Naive B cell (primary cell): Measurements from ENCODE around the gene EEFSEC. TPM values are rescaled to one million over a fixed set of nuclear protein-coding genes. Genes with fewer than 3 reads are reported as not detected.

Experiments used
- ATAC-seq, 2 donors: fragments of 150-1000 bp; cut with Tn5 transposase; 2 replicates each; pipeline ENCODE4 v1.10.0; 2021; ENCODE audit warnings: low read depth in 2 of 2, mild to moderate bottlenecking in 2 of 2, moderate library complexity in 2 of 2
- DNase-seq: peaks from one replicate; pipeline ENCODE4 v3.0.0; 2022
- H3K27ac Mint-ChIP-seq, 6 donors: one replicate each; pipeline ENCODE4 v1.8.0; 2020 to 2022; ENCODE audit warnings: mild to moderate bottlenecking in 6 of 6, mixed read lengths in 6 of 6, moderate library complexity in 5 of 6, inconsistent platforms in 2 of 6
- H3K27me3 Mint-ChIP-seq, 3 donors: one replicate each; pipeline ENCODE4 v1.8.0; 2021 to 2022; ENCODE audit warnings: mixed read lengths in 3 of 3, mild to moderate bottlenecking in 1 of 3
- H3K36me3 Mint-ChIP-seq, 2 donors: one replicate each; pipeline ENCODE4 v1.8.0; 2020 to 2022; ENCODE audit warnings: mixed read lengths in 2 of 2, inconsistent platforms in 1 of 2, mild to moderate bottlenecking in 1 of 2
- H3K4me1 Mint-ChIP-seq, 3 donors: one replicate each; pipeline ENCODE4 v1.8.0; 2020 to 2022; ENCODE audit warnings: mixed read lengths in 3 of 3, inconsistent platforms in 1 of 3, mild to moderate bottlenecking in 1 of 3, moderate library complexity in 1 of 3
- H3K4me3 Mint-ChIP-seq, 8 donors: one replicate each; pipeline ENCODE4 v1.8.0; 2020 to 2022; ENCODE audit warnings: mild to moderate bottlenecking in 8 of 8, mixed read lengths in 8 of 8, moderate library complexity in 8 of 8, inconsistent platforms in 2 of 8
- H3K9me3 Mint-ChIP-seq, 7 donors: one replicate each; pipeline ENCODE4 v1.8.0; 2020 to 2022; ENCODE audit warnings: mixed read lengths in 7 of 7, mild to moderate bottlenecking in 5 of 7, inconsistent platforms in 2 of 7, moderate library complexity in 1 of 7
- polyA plus RNA-seq, 6 donors: library from polyadenylated mRNA; unstranded; fragments of 300-500 nt; fragmentation: Illumina TruSeq; gene quantifications; one replicate each; pipeline ENCODE4 v1.2.3, GENCODE V29; 2021; ENCODE audit warnings: low read depth in 6 of 6

The EEFSEC gene
- polyA plus RNA-seq, 6 donors from 2014 or later: 8.5 to 24.0 (median 20.1) TPM

DNA sequence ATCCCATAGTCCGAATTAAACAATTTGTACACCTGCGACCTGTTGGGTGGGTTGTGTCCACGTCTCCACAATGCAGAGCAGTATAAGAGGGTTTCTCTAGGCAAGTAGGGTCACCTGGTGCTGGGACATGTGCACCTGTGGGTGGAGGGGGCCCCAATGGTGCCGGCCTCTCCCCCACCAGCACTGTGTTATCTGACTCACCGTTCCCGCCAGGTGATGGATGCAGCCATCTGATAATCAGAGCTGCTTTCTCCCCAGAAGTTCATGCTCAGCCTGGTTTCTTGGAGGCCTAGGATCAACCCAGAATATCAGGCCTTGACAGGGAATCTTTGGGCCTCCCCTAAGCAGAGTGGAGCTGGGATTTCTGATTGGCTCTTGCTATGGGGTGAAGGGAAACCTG is 227.4 kb downstream of the EEFSEC start:
- peaks cover 3 to 19% (median 8%) of the 10 kb centered on the region in 3 donors for H3K4me1 Mint-ChIP-seq
- no peaks in the 10 kb centered on the region for H3K9me3 Mint-ChIP-seq
- no peaks in the 10 kb centered on the region for H3K27me3 Mint-ChIP-seq
- H3K4me3 Mint-ChIP-seq: peak overlapping the region in 1 of 8 donors; percentile 9
- peaks cover 5% of the 10 kb centered on the region in 2 donors for H3K36me3 Mint-ChIP-seq
- ATAC-seq (no peak), DNase-seq (no peak)
- H3K27ac Mint-ChIP-seq: no peak overlapping the region

DNA sequence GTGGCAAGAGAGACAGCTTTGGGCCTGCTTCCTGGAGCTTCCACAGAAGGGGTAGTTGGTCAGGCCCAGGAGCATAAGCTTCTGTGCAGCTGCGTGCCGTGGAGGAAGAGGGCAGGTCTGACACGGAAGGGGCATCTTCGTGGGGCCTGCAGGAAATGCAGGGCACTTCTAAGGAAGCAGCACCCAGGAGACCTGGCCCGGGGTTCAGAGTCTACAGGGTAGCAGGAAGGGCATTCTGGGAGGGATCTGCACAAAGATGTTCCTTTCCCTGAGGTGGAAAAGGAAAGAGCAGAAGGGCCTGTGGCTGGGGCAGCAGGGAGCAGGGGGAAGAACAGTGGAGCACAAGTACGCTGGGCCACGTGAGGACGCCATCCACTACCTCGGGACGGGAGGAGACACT is 228.3 kb downstream of the EEFSEC start:
- Mint-ChIP-seq H3K4me3 (no peak overlapping the region), H3K4me1 (peaks cover 2 to 17% (median 12%) of the 10 kb centered on the region in 3 donors), H3K9me3 (no peaks in the 10 kb centered on the region), H3K36me3 (peaks cover 4 to 12% of the 10 kb centered on the region in 2 donors), H3K27me3 (no peaks in the 10 kb centered on the region), H3K27ac (peak overlapping the region in 1 of 6 donors; percentile 73)
- ATAC-seq (no peak), DNase-seq (no peak)

DNA sequence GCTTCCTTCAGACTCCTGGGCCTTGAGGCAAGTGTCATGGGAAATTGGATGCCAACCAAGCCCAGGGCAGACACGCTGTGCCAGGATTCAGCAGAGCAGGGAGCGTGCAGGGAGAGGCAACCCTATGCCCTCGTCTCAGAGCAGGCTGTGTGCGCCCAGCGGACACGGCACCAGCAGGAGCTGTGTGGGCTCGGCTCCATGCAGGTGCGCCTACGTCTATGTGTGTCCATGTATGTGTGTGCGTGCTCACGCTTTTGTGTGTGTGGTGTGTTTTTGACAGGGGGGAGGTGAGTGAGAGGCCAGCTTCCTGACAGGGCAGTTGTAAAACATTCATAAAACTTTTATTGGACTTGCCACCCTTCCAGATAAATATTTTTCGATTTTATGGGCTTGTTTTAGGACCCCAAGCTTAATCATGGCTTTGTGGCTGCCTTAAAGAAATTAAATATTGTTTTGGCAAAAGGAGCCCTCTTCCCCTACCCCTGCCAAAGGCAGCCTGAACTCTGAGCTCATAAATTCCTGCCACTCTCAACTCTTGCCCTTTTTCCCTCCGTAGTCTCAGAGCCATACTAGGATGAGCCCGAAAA is 229.0 kb downstream of the EEFSEC start:
- Mint-ChIP-seq H3K27me3 (no peaks in the 10 kb centered on the region), H3K9me3 (no peaks in the 10 kb centered on the region), H3K27ac (no peak overlapping the region), H3K4me3 (no peak overlapping the region), H3K4me1 (peaks cover 2 to 17% (median 15%) of the 10 kb centered on the region in 3 donors), H3K36me3 (peaks cover 4 to 12% of the 10 kb centered on the region in 2 donors)
- DNase-seq (no peak), ATAC-seq (no peak)

DNA sequence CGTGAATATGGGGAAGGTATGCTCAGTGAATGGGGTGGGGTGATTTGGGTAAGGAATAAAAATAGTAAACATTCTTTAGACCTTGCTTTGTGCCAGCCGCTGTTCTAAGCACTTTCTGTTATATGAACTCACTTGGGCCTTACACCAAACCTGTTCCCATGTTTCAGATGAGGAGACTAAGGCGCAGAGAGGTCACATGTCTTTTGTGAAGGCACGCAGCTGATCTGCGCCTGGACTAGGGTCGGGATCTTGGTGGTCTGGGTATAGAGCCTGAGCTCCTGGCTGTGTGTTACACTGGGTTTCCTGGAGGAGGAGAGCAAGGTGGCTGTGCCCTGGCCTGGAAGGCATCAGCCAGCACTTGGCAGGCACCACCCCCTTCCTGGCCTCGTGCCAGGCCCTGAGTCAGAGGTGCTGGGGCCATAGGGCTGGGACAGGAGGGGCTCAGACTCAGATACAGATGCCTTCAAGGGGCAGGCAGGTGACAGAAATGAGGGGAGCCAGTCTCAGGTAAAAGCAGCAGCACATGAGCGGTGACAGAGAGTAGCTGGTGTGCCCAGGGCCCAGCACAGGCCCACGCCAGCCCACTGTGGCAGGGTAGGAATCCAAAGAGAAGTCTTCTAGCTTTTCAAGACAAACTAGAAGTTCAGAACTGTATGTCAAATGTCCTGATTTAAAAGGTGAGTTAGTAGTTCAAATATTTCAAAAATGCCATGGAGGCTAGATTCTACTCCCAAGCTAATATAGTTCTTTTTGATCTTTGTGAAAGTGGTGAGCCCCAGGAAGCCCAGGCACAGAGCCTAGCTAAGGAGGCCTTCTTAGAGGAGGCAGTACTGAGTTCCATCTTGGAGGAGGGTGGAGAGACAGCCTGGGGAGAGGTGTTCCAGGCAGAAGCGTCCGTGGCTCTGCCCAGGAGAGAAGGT is 230.3 kb downstream of the EEFSEC start:
- peak overlapping the region in 2 of 6 donors; percentile 58 to 80 for H3K27ac Mint-ChIP-seq
- DNase-seq: no peak

DNA sequence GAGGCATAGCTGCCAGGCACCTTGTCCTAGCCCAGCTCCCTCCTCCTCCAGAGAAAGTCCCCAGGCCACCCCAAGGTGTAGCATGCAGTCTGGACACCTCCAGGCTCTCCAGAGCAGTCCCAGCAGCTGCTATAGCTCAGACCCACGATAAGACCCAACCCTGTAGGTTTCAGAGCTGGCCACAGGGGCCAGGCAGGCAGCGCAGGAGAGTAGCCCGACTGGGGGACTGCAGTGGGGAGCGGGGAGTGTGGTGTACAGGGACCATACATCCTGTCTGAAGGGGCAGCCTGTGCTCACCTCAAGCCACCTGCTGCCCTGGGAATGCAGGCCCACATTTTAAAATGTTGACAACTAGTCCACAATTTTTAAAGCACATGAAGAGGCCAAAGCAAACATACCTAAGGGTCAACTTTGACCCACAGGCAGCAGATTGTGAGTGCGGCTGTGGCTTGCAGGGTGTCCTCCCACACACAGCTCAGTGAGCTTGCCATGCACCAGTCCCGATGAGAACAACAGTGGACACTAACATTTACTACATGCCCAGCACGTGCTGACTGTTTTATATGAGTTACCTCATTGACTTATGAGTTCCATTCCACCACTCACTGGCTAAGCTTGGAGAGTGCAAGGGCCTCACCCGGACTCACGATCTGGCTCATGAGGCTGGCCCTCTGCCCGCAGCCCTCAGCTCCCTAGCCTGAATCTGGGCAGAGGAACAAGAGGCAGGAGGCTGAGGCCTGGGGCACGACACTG is 232.0 kb downstream of the EEFSEC start:
- Mint-ChIP-seq H3K27ac (peak overlapping the region in 1 of 6 donors; percentile 29), H3K4me1 (peaks cover 5 to 22% (median 17%) of the 10 kb centered on the region in 3 donors), H3K9me3 (no peaks in the 10 kb centered on the region)

More for the DNA sequence above, 230.3 kb downstream of the EEFSEC start:
- Mint-ChIP-seq H3K9me3 (no peaks in the 10 kb centered on the region), H3K4me1 (peaks cover 2 to 20% (median 17%) of the 10 kb centered on the region in 3 donors), H3K4me3 (no peak overlapping the region), H3K27me3 (no peaks in the 10 kb centered on the region), H3K36me3 (peaks cover 0 to 12% of the 10 kb centered on the region in 2 donors)
- no peak for ATAC-seq

DNA sequence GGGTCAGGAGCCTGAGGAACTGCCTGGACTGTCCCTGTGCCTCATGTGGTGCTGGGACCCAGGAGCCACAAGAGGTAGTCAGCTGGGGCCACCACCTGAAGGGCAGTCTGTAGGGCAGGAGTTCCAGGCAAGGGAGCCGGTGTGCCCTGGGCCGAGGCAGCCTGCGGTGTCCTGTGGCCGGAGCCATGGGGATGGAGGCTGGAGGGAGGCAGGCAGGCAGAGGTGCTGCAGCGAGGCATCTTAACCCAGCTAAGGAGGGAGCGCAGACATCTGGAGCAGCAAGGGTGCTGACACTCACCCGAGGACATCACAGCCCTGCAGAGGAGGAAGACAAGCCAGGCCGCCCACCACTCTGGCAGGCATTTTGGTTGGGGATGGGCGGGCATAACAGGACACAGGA is 235.7 kb downstream of the EEFSEC start:
- DNase-seq (no peak), ATAC-seq (no peak)
- Mint-ChIP-seq H3K27ac (no peak overlapping the region), H3K4me1 (peaks cover 2 to 21% (median 8%) of the 10 kb centered on the region in 3 donors), H3K36me3 (peaks cover 0 to 12% of the 10 kb centered on the region in 2 donors), H3K9me3 (no peaks in the 10 kb centered on the region), H3K4me3 (no peak overlapping the region), H3K27me3 (no peaks in the 10 kb centered on the region)

More for the DNA sequence above, 232.0 kb downstream of the EEFSEC start:
- Mint-ChIP-seq H3K4me3 (no peak overlapping the region), H3K36me3 (peaks cover 0 to 12% of the 10 kb centered on the region in 2 donors), H3K27me3 (no peaks in the 10 kb centered on the region)
- ATAC-seq (no peak), DNase-seq (no peak)

DNA sequence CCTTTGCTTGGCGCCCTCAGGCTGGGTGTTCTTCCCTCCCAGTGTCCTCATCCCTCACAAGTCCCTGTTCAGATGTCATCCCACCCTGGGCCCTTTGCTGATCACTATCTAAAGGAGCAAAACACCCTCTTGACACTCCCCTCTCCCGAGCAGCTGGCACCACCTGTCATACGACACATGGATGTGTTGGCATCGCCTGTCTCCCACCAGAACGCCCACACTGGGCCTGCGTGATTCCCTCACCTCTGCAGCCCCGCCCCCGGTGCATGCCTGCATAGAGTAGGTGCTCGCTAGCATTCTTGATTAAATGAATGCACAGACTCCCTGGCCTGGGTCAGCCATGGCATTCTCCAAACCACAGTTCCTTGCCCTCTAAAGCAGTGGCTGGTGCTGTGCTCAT is 237.6 kb downstream of the EEFSEC start:
- peaks cover 2 to 16% (median 6%) of the 10 kb centered on the region in 3 donors for H3K4me1 Mint-ChIP-seq
- peak overlapping the region in 1 of 6 donors; percentile 67 for H3K27ac Mint-ChIP-seq
- DNase-seq (no peak), ATAC-seq (no peak)
- H3K27me3 Mint-ChIP-seq: no peaks in the 10 kb centered on the region
- H3K4me3 Mint-ChIP-seq: no peak overlapping the region
- H3K36me3 Mint-ChIP-seq: peaks cover 0 to 5% of the 10 kb centered on the region in 2 donors
- H3K9me3 Mint-ChIP-seq: no peaks in the 10 kb centered on the region

DNA sequence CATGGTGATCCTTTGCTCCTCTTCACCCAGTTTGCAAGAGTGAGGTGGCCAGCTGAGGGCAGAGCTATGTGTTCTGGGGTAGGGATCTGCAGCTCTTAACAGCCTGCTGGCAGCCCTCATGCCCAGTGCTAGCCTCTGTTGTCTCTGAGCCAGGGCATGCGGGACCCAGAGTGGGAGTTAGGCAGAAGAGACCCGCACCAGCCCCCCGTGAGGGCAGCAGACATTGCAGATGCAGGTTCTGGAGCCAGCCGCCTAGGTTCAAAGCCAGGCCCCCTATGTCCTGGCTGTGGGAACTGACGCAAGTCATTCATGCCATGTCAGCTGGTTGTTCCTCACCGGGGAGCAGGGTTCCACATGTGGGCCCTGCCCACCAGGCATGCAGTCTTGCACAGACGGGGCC is 238.7 kb downstream of the EEFSEC start:
- DNase-seq: no peak
- peaks cover 2 to 13% (median 6%) of the 10 kb centered on the region in 3 donors for H3K4me1 Mint-ChIP-seq
- no peaks in the 10 kb centered on the region for H3K9me3 Mint-ChIP-seq
- H3K27ac Mint-ChIP-seq: no peak overlapping the region
- no peaks in the 10 kb centered on the region for H3K36me3 Mint-ChIP-seq
- no peaks in the 10 kb centered on the region for H3K27me3 Mint-ChIP-seq
- no peak overlapping the region for H3K4me3 Mint-ChIP-seq
- no peak for ATAC-seq

DNA sequence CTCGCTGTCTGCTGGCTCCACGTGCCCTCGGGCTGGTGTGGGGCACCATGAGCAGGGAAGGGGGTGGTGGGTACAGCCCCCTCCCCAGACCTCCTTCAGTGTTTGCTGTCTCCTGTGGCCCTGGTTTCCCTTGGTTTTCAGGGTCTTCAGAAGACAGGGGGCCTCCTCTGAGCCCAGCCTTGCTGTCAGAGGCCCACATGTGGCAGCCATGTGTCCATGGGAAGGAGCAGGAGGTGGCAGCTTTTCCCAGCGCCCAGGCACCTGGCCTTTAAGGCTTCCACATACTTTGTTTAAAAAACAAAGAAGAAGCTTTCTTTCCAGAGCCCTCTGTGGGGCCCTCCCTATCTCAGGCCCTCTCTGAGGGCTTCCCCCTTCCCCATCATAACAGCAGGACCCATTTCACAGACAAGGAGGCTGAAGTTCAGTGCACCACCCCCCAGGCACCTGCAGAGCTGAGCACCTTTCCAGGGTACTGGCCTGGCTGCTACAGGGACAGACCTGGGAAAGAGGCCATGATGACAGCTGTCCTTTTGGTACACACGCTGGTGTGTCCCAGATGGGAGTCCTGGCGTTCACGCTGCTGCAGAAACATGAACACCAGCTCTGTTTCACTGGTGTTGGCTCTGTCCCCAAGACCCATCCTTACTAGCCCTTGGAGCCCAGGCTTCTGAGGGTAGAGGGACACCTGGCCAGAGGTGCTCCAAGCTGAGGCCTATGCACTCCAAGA is 239.7 kb downstream of the EEFSEC start:
- Mint-ChIP-seq H3K27me3 (no peaks in the 10 kb centered on the region), H3K36me3 (no peaks in the 10 kb centered on the region), H3K27ac (no peak overlapping the region), H3K4me1 (peaks cover 2 to 10% (median 8%) of the 10 kb centered on the region in 3 donors), H3K4me3 (no peak overlapping the region), H3K9me3 (no peaks in the 10 kb centered on the region)
- DNase-seq: no peak
- ATAC-seq: no peak

DNA sequence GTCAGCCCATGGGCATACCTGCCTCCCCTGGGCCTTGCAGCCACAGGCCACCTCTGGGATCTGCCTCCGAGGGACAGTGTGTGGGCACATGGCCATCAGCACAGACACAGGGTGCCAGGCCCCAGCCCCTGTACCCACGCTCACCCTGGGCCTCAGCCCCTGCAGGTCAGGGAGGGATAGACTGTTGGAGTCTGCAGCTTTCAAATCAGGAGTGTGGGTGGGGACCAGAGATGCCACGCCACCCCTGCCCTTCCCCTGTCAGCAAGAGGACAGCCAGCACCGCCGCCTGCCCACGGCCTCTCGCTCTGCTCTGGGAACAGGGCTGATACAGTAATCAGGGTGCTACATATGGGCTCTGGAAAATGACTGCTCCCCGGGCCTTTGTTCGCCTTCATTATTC is 240.8 kb downstream of the EEFSEC start:
- Mint-ChIP-seq H3K4me3 (no peak overlapping the region), H3K9me3 (no peaks in the 10 kb centered on the region), H3K27me3 (no peaks in the 10 kb centered on the region), H3K27ac (peak overlapping the region in 1 of 6 donors; percentile 29), H3K36me3 (no peaks in the 10 kb centered on the region), H3K4me1 (peaks cover 2 to 11% (median 4%) of the 10 kb centered on the region in 3 donors)
- ATAC-seq (no peak), DNase-seq (no peak)

DNA sequence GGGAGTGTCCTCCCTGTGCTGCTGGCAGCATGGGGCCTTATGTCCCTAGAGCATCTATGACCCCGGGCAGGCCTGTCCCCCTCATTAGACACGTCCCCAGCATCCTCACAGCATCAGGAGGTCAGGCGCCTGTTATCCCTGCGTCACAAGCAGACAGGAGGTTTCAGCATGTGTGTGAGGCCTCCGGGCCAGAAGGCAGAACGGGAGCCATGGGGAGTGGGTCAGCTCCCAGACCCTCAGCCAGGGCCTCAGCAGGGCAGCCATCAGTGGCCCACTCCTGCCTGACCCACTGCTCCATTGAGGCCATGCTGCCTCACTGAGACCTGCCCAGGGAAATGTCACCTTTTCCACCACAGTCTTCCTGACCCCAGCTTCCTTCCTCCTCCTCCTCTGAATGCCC is 241.8 kb downstream of the EEFSEC start:
- Mint-ChIP-seq H3K27me3 (no peaks in the 10 kb centered on the region), H3K9me3 (no peaks in the 10 kb centered on the region), H3K4me1 (peaks cover 0 to 11% (median 4%) of the 10 kb centered on the region in 3 donors), H3K36me3 (no peaks in the 10 kb centered on the region), H3K4me3 (no peak overlapping the region), H3K27ac (peak overlapping the region in 3 of 6 donors; percentile 6 to 82 (median 69))
- no peak for ATAC-seq
- DNase-seq: no peak

DNA sequence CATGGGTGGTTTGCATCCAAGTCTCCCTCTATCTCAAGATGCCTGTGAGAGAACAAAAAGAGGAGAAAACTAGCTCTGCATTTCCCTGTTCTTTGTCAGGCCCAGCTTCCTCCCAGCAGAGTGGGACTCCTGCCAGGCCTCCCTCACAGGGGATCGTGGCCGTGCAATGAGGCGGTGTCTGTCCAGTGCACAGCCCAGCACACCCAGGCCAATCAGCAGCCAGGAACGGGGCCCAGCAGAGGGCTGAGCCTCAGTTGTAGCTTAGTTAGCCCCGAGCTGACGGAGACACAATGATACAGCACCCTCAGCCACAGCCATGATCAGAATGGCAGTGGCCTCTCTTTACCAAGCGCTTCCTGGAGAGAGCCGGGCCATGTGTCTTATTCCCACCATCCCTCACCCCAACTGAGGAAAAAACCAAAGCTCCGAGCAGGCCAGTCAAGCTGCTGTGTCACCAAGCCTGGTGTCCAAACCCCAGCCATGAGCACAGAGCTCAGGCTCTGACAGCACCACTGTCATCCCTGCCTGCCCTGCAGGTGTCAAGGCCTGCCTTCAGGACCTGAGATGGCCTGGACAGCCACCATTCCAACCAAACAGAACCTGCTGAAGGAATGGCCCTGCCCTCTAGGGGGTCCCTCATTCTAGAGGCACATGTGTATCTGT is 242.3 kb downstream of the EEFSEC start:
- H3K27ac Mint-ChIP-seq: peak overlapping the region in 3 of 6 donors; percentile 6 to 82 (median 69)
- no peak overlapping the region for H3K4me3 Mint-ChIP-seq
- no peaks in the 10 kb centered on the region for H3K27me3 Mint-ChIP-seq
- ATAC-seq (no peak), DNase-seq (no peak)
- no peaks in the 10 kb centered on the region for H3K36me3 Mint-ChIP-seq
- H3K4me1 Mint-ChIP-seq: peaks cover 0 to 10% (median 4%) of the 10 kb centered on the region in 3 donors
- H3K9me3 Mint-ChIP-seq: no peaks in the 10 kb centered on the region
